ENCODE measurements around the gene PLLP.
"Not testable (repeated sequence)": the region's sequence is repeated elsewhere in the genome, so short reads cannot be mapped to it uniquely, and the experiment has no call there.

PLLP gene

GRCh38 chr16:57301126-57301817 is 16.8 kb upstream of the PLLP start:
- no peak for DNase-seq

DNA sequence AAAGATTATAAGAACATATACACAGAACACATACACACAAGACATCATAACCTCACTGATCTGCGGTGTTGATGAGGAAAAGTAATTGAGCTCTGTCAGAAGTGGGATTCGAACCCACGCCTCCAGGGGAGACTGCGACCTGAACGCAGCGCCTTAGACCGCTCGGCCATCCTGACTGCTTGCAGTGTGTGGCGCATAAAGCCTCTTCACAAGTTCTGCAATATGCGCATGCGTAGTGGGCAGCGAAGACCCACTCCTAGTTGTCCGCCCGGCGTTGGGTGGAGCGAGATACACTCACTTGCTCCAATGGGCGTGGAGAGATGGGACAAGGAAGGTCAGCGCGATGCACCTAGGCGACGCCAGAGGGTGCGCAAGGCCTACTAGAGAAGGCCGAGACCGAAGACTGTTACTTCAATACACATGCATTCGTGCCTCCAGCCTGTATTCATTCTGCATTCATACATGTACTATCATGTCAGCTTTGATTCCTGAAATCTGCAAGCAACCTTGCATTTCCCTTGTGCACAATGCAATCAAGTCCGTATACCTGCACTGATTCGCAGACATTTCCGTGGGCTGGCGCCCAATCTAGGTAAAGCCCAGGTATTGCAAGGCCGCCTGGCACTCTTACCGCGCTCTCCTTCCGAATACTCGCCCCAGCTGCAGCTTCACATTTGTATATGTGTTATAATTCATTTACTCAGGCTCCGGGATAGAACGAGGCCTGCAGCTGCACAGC is 16.1 kb upstream of the PLLP start:
- peak; percentile 100 for DNase-seq

- DNase-seq: peak; percentile 94
Measured at GRCh38 chr16:57299719-57300386, 15.4 kb upstream of the PLLP start.

GRCh38 chr16:57299009-57299718 is 14.7 kb upstream of the PLLP start:
- peak; percentile 82 for DNase-seq

DNA sequence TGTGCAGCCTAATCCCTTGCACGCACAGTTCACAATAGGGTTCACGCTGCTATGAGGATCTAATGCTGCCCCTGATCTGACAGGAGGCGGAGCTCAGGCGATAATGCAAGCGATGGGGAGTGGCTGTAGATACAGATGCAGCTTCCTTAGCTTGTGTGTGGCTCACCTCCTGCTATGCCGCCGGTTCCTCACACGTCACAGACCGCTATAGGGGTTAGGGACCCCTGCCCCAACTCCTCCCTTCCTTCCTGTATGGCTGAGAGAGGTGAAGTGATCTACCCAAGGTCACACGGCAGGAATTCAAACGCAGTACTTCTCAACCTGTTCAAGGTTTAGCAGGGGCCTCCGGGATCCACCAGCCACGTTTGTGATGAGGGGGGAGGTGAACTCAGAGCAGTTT is 13.4 kb upstream of the PLLP start:
- no peak for DNase-seq

- DNase-seq: no peak
Measured at GRCh38 chr16:57289391-57290257, 5.2 kb upstream of the PLLP start.

DNA sequence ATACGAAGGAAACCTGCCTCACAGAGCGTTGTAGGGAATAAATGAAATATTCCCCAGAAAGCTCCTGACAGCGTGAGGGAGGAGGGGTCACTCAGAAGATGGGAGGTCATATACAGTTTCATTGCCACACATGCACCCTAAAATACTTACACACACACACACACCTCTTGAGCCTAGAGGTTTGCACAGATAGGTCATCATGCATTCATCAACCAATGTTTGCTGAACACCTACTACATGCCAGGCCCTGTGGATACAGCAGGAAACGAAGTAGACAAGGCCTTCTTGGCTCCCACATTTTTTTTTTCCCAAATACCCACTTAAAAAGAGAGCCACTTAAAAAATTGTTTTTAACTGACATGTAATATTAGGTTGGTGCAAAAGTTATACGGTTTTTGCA is 907 bp upstream of the PLLP start:
- DNase-seq: no peak

DNA sequence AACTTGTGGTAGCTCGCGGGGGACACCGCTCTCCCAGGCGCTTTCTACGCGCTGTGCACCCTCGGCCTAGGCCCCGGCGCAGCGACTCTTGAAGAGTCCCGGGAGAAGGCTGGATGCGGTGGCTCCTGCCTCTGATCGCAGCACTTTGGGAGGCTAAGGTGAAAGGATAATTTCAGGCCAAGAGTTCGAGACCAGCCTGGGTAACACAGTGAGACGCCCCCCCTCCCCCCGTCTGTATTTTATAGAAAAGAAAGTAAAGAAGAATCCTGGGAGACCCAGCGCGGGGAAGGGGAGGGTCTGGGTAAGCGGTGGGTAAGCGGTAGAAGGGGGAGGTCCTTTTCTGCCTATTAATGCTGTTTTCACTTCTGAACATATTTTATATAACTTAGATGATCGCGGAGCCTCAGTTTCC is 486 bp upstream of the PLLP start:
- DNase-seq: no peak

- DNase-seq: no peak
Measured at GRCh38 chr16:57283959-57284208, 588 bp downstream of the PLLP start.

DNA sequence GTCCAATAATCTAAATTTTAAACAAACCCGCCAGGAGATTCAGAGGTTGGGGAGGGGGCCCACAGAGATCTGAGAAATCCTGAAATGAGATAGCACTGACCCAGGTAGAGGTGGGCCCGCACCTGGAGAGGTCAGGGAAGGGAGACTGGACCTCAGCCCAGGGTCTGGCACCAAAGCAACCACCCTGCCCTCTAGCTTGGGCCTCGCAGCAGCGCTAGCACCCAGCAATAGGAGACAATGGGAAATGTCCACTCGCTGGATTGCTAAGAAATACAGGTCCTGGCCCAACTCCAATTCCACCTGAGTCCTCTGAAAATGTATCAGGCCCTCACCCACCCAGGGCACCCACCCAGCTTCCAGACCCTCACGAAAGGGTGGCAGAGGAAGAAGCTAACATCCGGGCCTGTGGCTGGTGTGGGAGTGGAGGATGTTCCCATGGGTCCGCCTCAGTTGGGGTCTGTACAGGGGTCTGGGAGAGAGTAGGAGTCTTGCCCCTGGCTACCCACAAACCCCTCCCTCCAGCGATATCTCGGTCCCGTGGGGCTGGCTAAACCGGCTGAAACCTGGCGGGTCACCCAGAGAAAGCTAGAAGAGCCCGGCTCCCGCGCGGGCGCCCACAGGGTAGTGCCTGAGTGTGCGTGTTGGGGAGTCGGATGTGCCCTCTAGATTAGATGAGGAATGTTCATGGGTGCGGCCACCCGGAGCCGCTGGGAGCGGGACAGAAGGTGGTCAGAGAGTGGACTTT is 1.1 kb downstream of the PLLP start:
- DNase-seq: no peak

- DNase-seq: no peak
Measured at GRCh38 chr16:57282510-57283213, 1.8 kb downstream of the PLLP start.

GRCh38 chr16:57281791-57282190 is 2.7 kb downstream of the PLLP start:
- DNase-seq: no peak

- DNase-seq: no peak
Measured at GRCh38 chr16:57279780-57280638, 4.5 kb downstream of the PLLP start.

DNA sequence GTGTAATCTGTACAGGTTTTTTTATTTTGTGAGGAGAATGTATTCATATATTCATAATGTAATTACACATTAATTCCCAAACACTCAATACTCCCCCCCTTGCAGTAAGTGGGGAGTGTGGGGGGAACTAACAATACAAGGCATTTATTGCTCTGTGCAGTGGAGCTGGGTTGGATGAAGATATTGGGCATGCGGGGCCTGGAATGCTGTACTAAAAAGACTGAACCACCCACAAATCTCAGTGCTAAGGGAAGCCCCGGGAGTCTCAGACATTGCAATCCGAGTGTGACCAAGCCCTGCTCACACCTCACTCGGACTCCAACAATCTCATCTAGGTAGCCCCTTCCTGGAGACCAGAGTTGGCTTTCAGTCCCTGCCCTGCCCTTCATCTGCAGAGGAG is 6.0 kb downstream of the PLLP start:
- DNase-seq: no peak

DNA sequence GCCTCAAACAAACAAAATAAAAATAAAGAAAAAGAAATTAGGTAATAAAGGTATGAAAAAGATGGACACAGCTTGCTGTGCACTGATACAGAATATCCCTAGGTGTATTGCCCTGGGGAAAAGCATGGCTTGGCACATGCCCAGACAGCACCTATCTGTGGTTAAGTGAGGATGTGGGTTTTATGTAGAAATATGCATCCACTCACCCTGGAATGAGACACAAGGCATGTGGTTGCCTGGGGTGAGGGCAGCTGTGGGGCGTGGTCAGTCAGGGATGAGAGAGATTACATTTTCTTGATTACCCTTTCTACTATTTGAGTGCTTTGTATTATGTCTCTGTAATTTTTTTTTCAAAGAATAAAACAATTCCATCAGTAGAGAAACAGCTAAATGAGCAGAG is 6.9 kb downstream of the PLLP start:
- DNase-seq: no peak

DNA sequence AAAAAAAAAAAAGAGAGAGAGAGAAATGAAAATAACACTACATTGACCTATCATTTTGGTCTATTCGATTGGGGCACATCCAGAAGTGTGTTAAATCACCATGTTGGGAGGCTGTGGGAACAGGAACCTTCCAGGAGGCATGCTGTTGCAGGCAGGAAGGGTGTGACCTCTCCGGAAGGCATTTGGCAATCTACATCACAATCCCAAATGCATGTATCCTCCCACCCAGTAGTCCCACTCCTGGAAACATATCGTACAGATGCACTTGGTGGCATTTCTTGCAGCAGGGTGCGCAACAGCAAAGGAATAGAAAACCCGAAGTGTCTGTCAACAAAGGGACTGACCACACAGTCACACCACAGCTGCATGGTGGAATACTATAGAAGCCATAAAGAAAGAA is 7.9 kb downstream of the PLLP start:
- DNase-seq: no peak

- DNase-seq: not testable (repeated sequence)
Measured at GRCh38 chr16:57275946-57276345, 8.5 kb downstream of the PLLP start.

GRCh38 chr16:57273826-57274225 is 10.6 kb downstream of the PLLP start:
- DNase-seq: no peak

DNA sequence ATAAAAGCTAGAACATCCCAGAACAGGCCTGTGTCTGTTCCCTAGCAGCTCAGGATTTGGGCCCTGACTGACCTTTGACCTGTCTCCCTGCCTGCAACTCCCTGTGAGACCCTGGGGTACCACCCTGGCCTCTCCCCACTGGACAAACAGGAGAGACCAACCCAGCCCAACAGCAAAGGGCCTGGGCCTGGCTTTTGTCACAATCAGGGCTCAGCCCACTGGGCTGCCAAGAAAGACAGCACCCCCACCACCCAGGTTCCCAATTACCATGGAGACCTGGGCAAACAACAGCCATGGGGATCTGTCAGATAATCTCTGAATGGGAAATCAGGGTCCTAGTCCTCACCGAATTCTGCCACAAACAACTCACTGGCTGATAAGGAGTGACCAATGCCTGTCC is 11.1 kb downstream of the PLLP start:
- no peak for DNase-seq

DNA sequence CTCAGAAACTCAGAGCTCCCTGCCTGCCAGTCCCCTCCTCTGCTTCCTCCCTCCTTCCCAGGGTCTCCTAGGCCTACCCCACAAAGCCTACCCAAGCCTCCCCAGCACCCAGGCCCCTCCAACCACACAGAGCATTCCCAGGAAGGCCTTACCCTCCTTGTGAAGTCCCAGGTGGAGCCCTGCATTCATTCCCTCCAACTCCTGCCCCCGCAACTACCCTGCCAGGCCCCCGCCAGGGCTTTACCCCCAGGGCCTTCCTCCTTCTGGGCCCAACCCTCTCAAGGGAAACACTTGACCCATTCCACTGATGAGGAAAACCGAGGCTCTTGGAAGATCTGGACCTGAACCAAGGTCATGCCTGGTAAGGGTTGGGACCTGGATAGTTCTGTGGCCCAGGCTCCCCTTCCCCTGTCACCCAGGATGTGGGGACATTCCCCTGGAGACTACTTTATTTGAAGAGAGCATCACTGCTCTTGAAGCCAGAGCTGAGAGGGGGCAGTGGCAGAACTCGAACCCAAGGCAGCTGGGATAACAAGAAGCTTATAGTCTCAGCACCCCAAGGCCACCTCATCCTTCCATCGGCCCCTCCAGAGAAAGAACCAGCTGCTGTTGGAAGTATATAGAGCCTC is 12.5 kb downstream of the PLLP start:
- no peak for DNase-seq
